Neural crest cell (in vitro differentiated cells): ENCODE data around the gene CHAC2. TPM values are rescaled to one million over a fixed set of nuclear protein-coding genes. Genes with fewer than 3 reads are reported as not detected.

Experiments
- DNase-seq: peaks from one replicate; pipeline ENCODE4 v3.0.0; 2021; ENCODE audit warnings: low read depth, mixed read lengths, low spot score
- H3K27ac Mint-ChIP-seq: one replicate; pipeline ENCODE4 v1.8.0; 2021; ENCODE audit warnings: mild to moderate bottlenecking, mixed read lengths; ENCODE audit not compliant: unreplicated experiment
- H3K27me3 Mint-ChIP-seq: 2 replicates; pipeline ENCODE4 v1.8.0; 2021; ENCODE audit warnings: low read depth, mild to moderate bottlenecking, mixed read lengths
- H3K36me3 Mint-ChIP-seq: 2 replicates; pipeline ENCODE4 v1.8.0; 2021; ENCODE audit warnings: low read depth, mild to moderate bottlenecking, mixed read lengths
- H3K4me1 Mint-ChIP-seq: 2 replicates; pipeline ENCODE4 v1.8.0; 2021; ENCODE audit warnings: mixed read lengths
- H3K4me3 Mint-ChIP-seq: one replicate; pipeline ENCODE4 v1.8.0; 2021; ENCODE audit warnings: mild to moderate bottlenecking, mixed read lengths
- H3K9me3 Mint-ChIP-seq: 2 replicates; pipeline ENCODE4 v1.8.0; 2021; ENCODE audit warnings: mixed read lengths
- total RNA-seq: library from RNA; stranded (reverse); gene quantifications from 2 replicates; pipeline ENCODE4 v1.2.1, GENCODE V29; 2021
- TF ChIP-seq, protein P1 (sequence below): fragments of 200-600 bp; sonication (generic); conservative IDR thresholded peaks from 2 replicates; pipeline ENCODE4 v1.5.0; 2021; ENCODE audit warnings: antibody characterized with exemption, mild to moderate bottlenecking

Gene CHAC2
- total RNA-seq, 1 donor from 2014 or later: 7.8 TPM

DNA sequence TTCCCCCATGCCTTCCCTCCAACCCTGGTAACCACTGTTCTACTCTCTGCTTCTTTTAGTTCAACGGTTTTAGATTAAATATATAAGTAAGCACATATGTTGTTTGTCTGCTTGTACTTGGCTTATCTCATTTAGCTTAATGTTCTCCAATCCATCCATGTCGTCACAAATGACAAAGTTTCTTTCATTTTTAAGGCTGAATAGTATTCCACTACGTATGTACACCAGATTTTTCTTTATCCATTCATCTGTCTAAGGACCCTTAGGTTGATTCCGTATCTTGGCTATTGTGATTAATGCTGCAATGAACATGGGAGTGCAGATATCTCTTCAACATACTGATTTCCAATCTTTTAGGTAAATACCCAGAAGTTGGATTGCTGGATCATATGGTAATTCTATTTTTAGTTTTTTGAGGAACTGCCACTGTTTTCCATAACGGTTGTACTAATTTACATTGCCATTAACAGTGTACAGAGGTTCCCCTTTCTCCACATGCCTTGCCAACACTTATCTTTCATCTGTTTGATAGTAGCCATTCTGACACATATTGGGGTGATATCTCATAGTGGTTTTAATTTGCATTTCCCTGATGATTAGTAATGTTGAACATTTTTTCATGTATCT lies 11.0 kb downstream of the CHAC2 start:
- Mint-ChIP-seq H3K36me3 (peaks cover 8% of the 10 kb centered on the region), H3K4me1 (peaks cover 5% of the 10 kb centered on the region), H3K27ac (no peak overlapping the region), H3K9me3 (no peaks in the 10 kb centered on the region), H3K27me3 (no peaks in the 10 kb centered on the region), H3K4me3 (no peak overlapping the region)
- DNase-seq: no peak
- TF ChIP-seq, protein P1, sequence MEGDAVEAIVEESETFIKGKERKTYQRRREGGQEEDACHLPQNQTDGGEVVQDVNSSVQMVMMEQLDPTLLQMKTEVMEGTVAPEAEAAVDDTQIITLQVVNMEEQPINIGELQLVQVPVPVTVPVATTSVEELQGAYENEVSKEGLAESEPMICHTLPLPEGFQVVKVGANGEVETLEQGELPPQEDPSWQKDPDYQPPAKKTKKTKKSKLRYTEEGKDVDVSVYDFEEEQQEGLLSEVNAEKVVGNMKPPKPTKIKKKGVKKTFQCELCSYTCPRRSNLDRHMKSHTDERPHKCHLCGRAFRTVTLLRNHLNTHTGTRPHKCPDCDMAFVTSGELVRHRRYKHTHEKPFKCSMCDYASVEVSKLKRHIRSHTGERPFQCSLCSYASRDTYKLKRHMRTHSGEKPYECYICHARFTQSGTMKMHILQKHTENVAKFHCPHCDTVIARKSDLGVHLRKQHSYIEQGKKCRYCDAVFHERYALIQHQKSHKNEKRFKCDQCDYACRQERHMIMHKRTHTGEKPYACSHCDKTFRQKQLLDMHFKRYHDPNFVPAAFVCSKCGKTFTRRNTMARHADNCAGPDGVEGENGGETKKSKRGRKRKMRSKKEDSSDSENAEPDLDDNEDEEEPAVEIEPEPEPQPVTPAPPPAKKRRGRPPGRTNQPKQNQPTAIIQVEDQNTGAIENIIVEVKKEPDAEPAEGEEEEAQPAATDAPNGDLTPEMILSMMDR: no peak

DNA sequence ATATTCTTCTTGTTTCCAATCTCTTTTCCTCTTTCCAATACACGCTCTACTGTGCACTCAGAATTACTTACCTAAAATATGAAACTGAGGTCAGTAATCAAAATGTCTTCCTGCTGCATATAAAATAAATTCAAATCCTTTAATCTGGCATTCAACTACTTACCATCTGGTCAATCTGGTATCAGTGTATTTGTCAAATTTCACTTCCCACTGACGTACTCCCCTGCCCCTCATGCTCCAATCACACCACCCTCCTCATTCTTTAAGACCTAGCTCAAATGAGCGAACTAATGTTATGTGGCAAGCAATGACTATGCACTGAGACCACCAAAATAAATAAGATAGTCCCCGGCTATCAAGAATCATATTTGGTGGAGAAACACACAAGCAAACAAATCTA lies 12.5 kb downstream of the CHAC2 start:
- H3K9me3 Mint-ChIP-seq: no peaks in the 10 kb centered on the region
- no peaks in the 10 kb centered on the region for H3K27me3 Mint-ChIP-seq
- peaks cover 16% of the 10 kb centered on the region for H3K4me1 Mint-ChIP-seq
- DNase-seq: no peak
- H3K36me3 Mint-ChIP-seq: peaks cover 8% of the 10 kb centered on the region
- H3K4me3 Mint-ChIP-seq: no peak overlapping the region
- peak overlapping the region; percentile 16 for H3K27ac Mint-ChIP-seq
- TF ChIP-seq, protein P1: no peak

DNA sequence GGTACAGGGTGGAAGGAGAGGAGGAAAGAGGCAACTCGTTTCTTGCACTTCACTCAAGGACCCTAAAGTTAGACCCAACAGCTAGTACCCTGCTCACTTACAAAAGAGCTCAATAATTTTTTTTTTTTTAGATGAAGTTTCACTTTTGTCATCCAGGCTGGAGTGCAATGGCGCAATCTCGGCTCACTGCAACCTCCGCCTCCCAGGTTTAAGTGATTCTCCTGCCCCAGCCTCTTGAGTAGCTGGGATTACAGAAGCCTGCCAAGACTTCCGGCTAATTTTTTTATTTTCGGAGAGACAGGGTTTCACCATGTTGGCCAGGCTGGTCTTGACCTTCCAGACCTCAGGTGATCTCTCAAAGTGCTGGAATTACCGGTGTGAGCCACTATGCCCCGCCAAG lies 15.1 kb downstream of the CHAC2 start:
- Mint-ChIP-seq H3K36me3 (peaks cover 8% of the 10 kb centered on the region), H3K27ac (no peak overlapping the region), H3K4me3 (no peak overlapping the region), H3K4me1 (peaks cover 32% of the 10 kb centered on the region), H3K27me3 (no peaks in the 10 kb centered on the region), H3K9me3 (no peaks in the 10 kb centered on the region)
- TF ChIP-seq, protein P1: no peak
- DNase-seq: no peak

DNA sequence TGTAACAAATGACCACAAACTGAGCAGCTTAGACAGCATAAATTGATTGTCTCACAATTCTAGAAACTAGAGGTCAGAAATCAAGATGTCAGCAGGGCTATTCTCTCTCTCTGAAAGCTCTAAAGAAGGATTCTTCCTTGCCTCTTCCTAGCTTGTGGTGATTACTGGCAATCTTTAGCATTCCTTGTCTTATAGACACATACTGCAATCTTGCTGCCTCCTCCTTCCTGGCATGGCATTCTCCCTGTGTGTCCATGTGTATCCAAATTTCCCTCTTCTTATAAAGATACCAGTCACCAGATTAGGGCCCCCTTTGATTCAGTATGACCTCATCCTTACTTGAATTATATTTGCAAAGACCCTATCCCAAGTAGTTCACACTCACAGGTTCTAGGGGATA lies 16.8 kb downstream of the CHAC2 start:
- H3K4me3 Mint-ChIP-seq: peak overlapping the region; percentile 96
- no peaks in the 10 kb centered on the region for H3K27me3 Mint-ChIP-seq
- DNase-seq: no peak
- H3K36me3 Mint-ChIP-seq: peaks cover 5% of the 10 kb centered on the region
- no peaks in the 10 kb centered on the region for H3K9me3 Mint-ChIP-seq
- peaks cover 42% of the 10 kb centered on the region for H3K4me1 Mint-ChIP-seq
- TF ChIP-seq, protein P1: no peak
- H3K27ac Mint-ChIP-seq: no peak overlapping the region

DNA sequence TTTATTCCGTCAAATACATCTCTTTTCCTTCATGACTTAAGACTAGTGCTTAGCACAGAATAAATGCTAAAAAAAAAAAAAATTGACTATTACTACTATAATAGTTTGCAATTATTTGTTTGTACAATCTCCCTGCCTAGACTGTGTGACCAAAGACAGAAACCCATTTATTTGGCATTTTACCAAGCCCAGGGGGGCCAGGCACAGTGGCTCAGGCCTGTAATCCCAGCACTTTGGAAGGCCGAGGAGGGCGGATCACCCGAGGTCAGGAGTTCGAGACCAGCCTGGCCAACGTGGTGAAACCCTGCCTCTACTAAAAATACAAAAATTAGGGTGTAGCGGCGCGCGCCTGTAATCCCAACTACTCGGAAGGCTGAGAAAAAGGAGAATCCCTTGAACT lies 17.8 kb downstream of the CHAC2 start:
- TF ChIP-seq, protein P1: no peak
- Mint-ChIP-seq H3K9me3 (no peaks in the 10 kb centered on the region), H3K27me3 (no peaks in the 10 kb centered on the region), H3K36me3 (no peaks in the 10 kb centered on the region), H3K27ac (no peak overlapping the region), H3K4me1 (peaks cover 42% of the 10 kb centered on the region), H3K4me3 (peak overlapping the region; percentile 96)
- no peak for DNase-seq
